Activated B cell treated with CpG ODN at 0.5 μM for 24 hours (primary cell): Measurements from ENCODE around the gene DUS2. TPM values are rescaled to one million over a fixed set of nuclear protein-coding genes. Genes with fewer than 3 reads are reported as not detected.
A peak's percentile ranks its signal among the peaks of the same experiment; 100 is the strongest.
"Not testable (repeated sequence)": the region's sequence is repeated elsewhere in the genome, so short reads cannot be mapped to it uniquely, and the experiment has no call there.

Experiments used
- ATAC-seq: fragments of 200-7000 bp; cut with Tn5 transposase; one replicate; pipeline ENCODE4 v1.10.0; 2021; ENCODE audit warnings: low read depth, mild to moderate bottlenecking, moderate library complexity
- CTCF ChIA-PET: fragments of 350-600 bp; sonication (Branson Sonifier 250); formaldehyde crosslinking; loops from one replicate; lab custom pipeline; 2021; ENCODE audit warnings: antibody characterized with exemption; lab: Charles Lee
- POLR2A ChIA-PET: fragments of 350-600 bp; sonication (Branson Sonifier 250); formaldehyde crosslinking; loops from one replicate; lab custom pipeline; 2021; ENCODE audit warnings: antibody characterized with exemption; lab: Charles Lee
- DNase-seq: peaks from one replicate; pipeline ENCODE4 v3.0.0; 2022
- H3K27ac Mint-ChIP-seq: one replicate; pipeline ENCODE4 v1.8.0; 2020; ENCODE audit warnings: mixed read lengths
- H3K27me3 Mint-ChIP-seq: one replicate; pipeline ENCODE4 v1.8.0; 2021; ENCODE audit warnings: mixed read lengths
- H3K36me3 Mint-ChIP-seq: one replicate; pipeline ENCODE4 v1.8.0; 2021; ENCODE audit warnings: low read depth, mixed read lengths
- H3K4me1 Mint-ChIP-seq: one replicate; pipeline ENCODE4 v1.8.0; 2021; ENCODE audit warnings: mixed read lengths
- H3K4me3 Mint-ChIP-seq: one replicate; pipeline ENCODE4 v1.8.0; 2020; ENCODE audit warnings: mild to moderate bottlenecking, mixed read lengths
- H3K9me3 Mint-ChIP-seq: one replicate; pipeline ENCODE4 v1.8.0; 2020; ENCODE audit warnings: mixed read lengths
- intact Hi-C: fragments of 100-400 bp; cut with micrococcal nuclease; formaldehyde crosslinking; loops from one replicate; pipeline ENCODE4 v1.15.1; 2024
- total RNA-seq: library from RNA; stranded (reverse); gene quantifications from 2 replicates; pipeline ENCODE4 v1.2.3, GENCODE V29; 2022
- TF ChIP-seq, protein P1 (sequence below): fragments of 200-600 bp; IDR thresholded peaks from one replicate; pipeline ENCODE4 v1.8.0; 2022; ENCODE audit warnings: antibody characterized with exemption, mild to moderate bottlenecking

Gene DUS2
- total RNA-seq, 1 donor from 2014 or later: 62.0 TPM

GRCh38 chr16:68113765-68114240 lies 90.7 kb downstream of the DUS2 start:
- Mint-ChIP-seq H3K27ac (no peak overlapping the region), H3K9me3 (peaks cover 24% of the 10 kb centered on the region), H3K36me3 (peaks cover 22% of the 10 kb centered on the region), H3K27me3 (no peaks in the 10 kb centered on the region), H3K4me3 (no peak overlapping the region), H3K4me1 (peaks cover 85% of the 10 kb centered on the region)
- ATAC-seq: no peak
- DNase-seq: no peak
- ChIA-PET CTCF (no interaction called here), POLR2A (interaction anchor here (0.5 kb wide), 1 partner anchor 137 kb away, joined by 5 read pairs; no protein-coding TSS in a partner anchor)
- intact Hi-C loops: no loop called here
- TF ChIP-seq, protein P1, sequence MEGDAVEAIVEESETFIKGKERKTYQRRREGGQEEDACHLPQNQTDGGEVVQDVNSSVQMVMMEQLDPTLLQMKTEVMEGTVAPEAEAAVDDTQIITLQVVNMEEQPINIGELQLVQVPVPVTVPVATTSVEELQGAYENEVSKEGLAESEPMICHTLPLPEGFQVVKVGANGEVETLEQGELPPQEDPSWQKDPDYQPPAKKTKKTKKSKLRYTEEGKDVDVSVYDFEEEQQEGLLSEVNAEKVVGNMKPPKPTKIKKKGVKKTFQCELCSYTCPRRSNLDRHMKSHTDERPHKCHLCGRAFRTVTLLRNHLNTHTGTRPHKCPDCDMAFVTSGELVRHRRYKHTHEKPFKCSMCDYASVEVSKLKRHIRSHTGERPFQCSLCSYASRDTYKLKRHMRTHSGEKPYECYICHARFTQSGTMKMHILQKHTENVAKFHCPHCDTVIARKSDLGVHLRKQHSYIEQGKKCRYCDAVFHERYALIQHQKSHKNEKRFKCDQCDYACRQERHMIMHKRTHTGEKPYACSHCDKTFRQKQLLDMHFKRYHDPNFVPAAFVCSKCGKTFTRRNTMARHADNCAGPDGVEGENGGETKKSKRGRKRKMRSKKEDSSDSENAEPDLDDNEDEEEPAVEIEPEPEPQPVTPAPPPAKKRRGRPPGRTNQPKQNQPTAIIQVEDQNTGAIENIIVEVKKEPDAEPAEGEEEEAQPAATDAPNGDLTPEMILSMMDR: no peak

DNA sequence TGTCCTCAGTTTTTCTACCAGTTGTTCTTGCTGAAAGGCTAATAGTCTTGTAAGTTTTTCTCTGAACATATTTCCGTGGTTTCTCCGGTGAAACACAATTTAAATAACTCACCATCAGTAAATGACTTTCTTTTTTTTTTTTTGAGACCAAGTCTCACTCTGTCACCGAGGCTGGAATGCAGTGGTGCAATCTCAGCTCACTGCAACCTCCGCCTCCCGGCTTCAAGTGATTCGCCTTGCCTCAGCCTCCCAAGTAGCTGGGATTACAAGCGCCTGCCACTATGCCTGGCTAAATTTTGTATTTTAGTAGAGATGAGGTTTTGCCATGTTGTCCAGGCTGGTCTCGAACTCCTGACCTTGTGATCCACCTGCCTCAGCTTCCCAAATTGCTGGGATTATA lies 91.9 kb downstream of the DUS2 start:
- H3K9me3 Mint-ChIP-seq: peaks cover 16% of the 10 kb centered on the region
- ATAC-seq, DNase-seq, intact Hi-C loops, H3K27me3 Mint-ChIP-seq, H3K27ac Mint-ChIP-seq, CTCF ChIA-PET, POLR2A ChIA-PET, H3K4me3 Mint-ChIP-seq: not testable (repeated sequence)
- H3K4me1 Mint-ChIP-seq: peaks cover 85% of the 10 kb centered on the region
- peaks cover 15% of the 10 kb centered on the region for H3K36me3 Mint-ChIP-seq

DNA sequence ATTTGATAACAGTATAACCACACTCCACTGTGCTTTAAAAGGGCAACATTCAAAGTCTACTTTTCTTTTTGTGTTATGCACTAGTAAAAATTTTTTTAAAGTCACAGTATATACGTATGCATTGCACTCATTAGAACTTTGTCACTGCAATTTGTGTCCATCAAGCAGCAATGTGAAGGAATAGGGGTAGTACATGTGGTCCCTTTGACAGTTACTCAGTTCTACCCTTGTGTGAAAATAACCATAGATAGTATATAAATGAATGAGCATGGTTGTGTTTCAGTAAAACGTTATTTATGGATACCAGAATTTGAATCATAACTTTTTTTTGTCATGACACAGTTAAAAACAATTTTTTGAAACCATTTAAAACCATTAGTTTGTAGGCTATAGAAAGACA lies 92.8 kb downstream of the DUS2 start:
- no peak overlapping the region for H3K4me3 Mint-ChIP-seq

DNA sequence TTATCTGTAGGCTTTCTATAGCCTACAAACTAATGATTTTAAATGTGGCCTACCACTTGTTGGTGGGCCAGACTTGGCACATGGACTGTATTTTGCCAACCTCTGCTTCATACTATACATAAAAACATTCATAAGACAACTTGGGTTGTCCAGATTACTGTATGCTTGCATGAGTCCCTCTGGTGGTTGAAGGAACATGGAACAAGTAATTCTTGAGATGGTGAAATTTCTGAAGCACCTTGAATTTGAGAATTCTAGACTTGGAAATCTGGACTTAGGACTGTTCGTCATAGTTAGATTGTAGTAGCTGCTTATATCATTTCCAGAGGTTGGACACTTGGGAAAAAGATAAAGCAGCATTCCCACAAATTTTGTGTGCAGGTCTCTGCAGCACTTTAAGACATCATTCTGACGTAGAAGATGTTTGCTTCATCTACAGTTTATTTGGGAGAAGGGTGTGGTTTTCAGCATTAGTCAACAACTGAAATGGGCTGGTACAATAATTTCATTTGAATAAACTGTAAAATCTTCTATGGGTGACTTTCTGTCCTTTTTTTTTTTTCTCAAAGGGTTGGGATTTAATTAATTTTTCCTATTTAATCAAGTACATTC lies 93.3 kb downstream of the DUS2 start:
- no peak for DNase-seq
- ChIA-PET POLR2A (no interaction called here), CTCF (interaction anchor here (0.9 to 2.2 kb wide), 5 partner anchors 16 to 52 kb away, joined by 3 to 9 read pairs (median 4); no protein-coding TSS in a partner anchor)
- Mint-ChIP-seq H3K4me1 (peaks cover 87% of the 10 kb centered on the region), H3K36me3 (peaks cover 8% of the 10 kb centered on the region), H3K4me3 (no peak overlapping the region), H3K27me3 (no peaks in the 10 kb centered on the region), H3K9me3 (peaks cover 7% of the 10 kb centered on the region), H3K27ac (peak overlapping the region; percentile 3)
- ATAC-seq: no peak
- TF ChIP-seq, protein P1: peak; percentile 14
- intact Hi-C loops: loop anchor here (1.0 to 2.0 kb wide), 3 partner anchors 22 to 52 kb away; partner anchors contain the start of gene NFATC3

More for the DNA sequence above, 92.8 kb downstream of the DUS2 start:
- ATAC-seq (no peak), DNase-seq (no peak)
- no peak overlapping the region for H3K27ac Mint-ChIP-seq
- intact Hi-C loops: loop anchor here (1.0 to 2.0 kb wide), 3 partner anchors 22 to 51 kb away; partner anchors contain the start of gene NFATC3
- peaks cover 11% of the 10 kb centered on the region for H3K36me3 Mint-ChIP-seq
- TF ChIP-seq, protein P1: no peak
- ChIA-PET CTCF (interaction anchor here (2.2 kb wide), 1 partner anchor 25 kb away, joined by 5 read pairs; no protein-coding TSS in a partner anchor), POLR2A (no interaction called here)
- H3K4me1 Mint-ChIP-seq: peaks cover 91% of the 10 kb centered on the region
- H3K27me3 Mint-ChIP-seq: no peaks in the 10 kb centered on the region
- peaks cover 12% of the 10 kb centered on the region for H3K9me3 Mint-ChIP-seq

DNA sequence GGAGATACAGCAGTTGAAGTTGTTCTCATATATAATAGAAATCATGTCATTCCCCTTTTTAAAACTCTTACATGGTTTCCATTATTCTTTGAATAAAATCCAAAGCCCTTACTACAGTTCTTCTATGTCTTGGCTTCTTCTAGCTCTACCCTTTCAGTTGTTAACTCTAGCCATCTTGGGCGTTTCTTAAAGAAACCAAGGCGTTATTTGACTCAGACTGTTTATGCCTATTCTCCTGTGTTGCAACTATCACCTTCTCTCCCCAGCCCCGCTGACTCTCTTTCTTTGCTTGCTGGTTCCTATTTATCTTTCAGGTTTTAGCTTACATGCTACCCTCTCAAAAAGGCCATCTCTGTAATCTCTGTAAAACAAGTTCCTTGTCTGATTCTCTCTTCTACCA lies 94.8 kb downstream of the DUS2 start:
- no peak for DNase-seq
- H3K4me3 Mint-ChIP-seq: no peak overlapping the region
- no peaks in the 10 kb centered on the region for H3K9me3 Mint-ChIP-seq
- H3K27ac Mint-ChIP-seq: peak overlapping the region; percentile 64
- peaks cover 12% of the 10 kb centered on the region for H3K36me3 Mint-ChIP-seq
- TF ChIP-seq, protein P1: no peak
- CTCF ChIA-PET: interaction anchor here (0.6 to 2.9 kb wide), 6 partner anchors 24 to 799 kb away, joined by 3 to 14 read pairs (median 4); no protein-coding TSS in a partner anchor
- POLR2A ChIA-PET: interaction anchor here (1.2 to 3.1 kb wide), 3 partner anchors 21 to 44 kb away, joined by 3 to 22 read pairs (median 4); partner anchors contain the start of gene NFATC3
- no peaks in the 10 kb centered on the region for H3K27me3 Mint-ChIP-seq
- no peak for ATAC-seq
- intact Hi-C loops: loop anchor here (2.0 kb wide), 2 partner anchors 33 to 53 kb away; partner anchors contain the start of gene NFATC3
- H3K4me1 Mint-ChIP-seq: peaks cover 88% of the 10 kb centered on the region

GRCh38 chr16:68118954-68119353 lies 95.9 kb downstream of the DUS2 start:
- DNase-seq, H3K27me3 Mint-ChIP-seq, intact Hi-C loops, H3K9me3 Mint-ChIP-seq: not testable (repeated sequence)
- H3K27ac Mint-ChIP-seq: peak overlapping the region; percentile 64
- H3K4me1 Mint-ChIP-seq: peaks cover 78% of the 10 kb centered on the region
- POLR2A ChIA-PET: interaction anchor here (0.6 to 3.1 kb wide), 4 partner anchors 20 to 109 kb away, joined by 3 to 22 read pairs (median 4); partner anchors contain the start of gene NFATC3
- peak overlapping the region; percentile 72 for H3K4me3 Mint-ChIP-seq
- CTCF ChIA-PET: interaction anchor here (0.9 to 2.9 kb wide), 3 partner anchors 10 to 48 kb away, joined by 4 to 14 read pairs (median 4); no protein-coding TSS in a partner anchor
- peaks cover 13% of the 10 kb centered on the region for H3K36me3 Mint-ChIP-seq
- ATAC-seq: peak; percentile 82

GRCh38 chr16:68120496-68120895 lies 97.4 kb downstream of the DUS2 start:
- POLR2A ChIA-PET: interaction anchor here (0.6 to 3.1 kb wide), 6 partner anchors 8 to 194 kb away, joined by 3 to 22 read pairs (median 4); partner anchors contain the start of genes NFATC3, PRMT7 and SLC7A6OS
- H3K4me3 Mint-ChIP-seq: peak overlapping the region; percentile 41

More at GRCh38 chr16:68120496-68120895, 97.4 kb downstream of the DUS2 start:
- Mint-ChIP-seq H3K27ac (peak overlapping the region; percentile 64), H3K36me3 (peaks cover 19% of the 10 kb centered on the region), H3K4me1 (peaks cover 69% of the 10 kb centered on the region)
- H3K9me3 Mint-ChIP-seq, H3K27me3 Mint-ChIP-seq, ATAC-seq, DNase-seq, intact Hi-C loops: not testable (repeated sequence)
- CTCF ChIA-PET: interaction anchor here (0.6 to 2.9 kb wide), 2 partner anchors 26 to 693 kb away, joined by 3 to 14 read pairs; no protein-coding TSS in a partner anchor
